ENCODE data around the gene SEC14L1. TPM values are rescaled to one million over a fixed set of nuclear protein-coding genes. Genes with fewer than 3 reads are reported as not detected.

Gene SEC14L1
- total and polyA plus RNA-seq, 2 of the 8 experiments (the other 6 are each of a cell fraction or from before 2014, with no cell fraction given), result 27.2 to 74.4 TPM

DNA sequence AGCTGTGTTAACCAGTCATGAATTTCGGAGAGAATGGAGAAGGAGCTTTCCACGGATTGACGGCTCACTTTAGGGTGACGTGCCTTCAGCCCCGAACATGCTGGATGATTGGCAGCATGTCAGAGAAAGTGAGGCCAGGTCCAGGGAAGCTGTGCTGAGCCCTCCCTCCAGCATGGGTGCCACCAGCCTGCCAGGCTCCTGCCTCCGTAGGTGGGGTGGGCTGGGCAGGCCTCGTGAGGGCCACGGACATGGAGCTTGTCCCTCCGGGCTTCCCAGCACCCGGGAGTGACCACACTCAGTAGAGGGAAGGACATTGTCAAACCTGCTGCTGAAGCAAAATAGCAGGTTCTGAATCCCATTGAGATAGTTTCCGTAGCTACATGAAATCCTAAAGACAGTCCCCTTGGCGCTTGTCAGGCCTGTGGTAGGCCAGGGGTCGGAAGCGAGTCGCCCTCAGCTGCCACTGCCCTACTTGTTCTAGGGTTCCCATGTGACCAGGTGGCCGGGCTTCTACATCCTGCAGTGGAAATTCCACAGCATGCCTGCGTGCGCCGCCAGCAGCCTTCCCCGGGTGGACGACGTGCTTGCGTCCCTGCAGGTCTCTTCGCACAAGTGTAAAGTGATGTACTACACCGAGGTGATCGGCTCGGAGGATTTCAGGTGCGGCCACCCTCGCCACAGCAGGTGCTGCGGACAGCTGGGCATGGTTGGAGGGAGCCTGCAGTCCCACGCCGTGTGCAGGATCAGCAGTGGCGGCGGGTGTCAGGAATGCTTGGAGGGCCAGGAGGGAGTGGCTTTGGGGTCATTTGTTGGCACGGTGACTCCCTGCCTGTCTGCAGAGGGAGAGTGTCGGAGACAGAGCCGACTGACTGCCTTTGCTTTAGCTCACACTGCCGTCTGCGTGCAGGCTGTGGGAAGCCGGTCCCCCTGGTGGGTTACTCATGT is 72.3 kb downstream of the SEC14L1 start (continued):
- TF ChIP-seq, protein P1, sequence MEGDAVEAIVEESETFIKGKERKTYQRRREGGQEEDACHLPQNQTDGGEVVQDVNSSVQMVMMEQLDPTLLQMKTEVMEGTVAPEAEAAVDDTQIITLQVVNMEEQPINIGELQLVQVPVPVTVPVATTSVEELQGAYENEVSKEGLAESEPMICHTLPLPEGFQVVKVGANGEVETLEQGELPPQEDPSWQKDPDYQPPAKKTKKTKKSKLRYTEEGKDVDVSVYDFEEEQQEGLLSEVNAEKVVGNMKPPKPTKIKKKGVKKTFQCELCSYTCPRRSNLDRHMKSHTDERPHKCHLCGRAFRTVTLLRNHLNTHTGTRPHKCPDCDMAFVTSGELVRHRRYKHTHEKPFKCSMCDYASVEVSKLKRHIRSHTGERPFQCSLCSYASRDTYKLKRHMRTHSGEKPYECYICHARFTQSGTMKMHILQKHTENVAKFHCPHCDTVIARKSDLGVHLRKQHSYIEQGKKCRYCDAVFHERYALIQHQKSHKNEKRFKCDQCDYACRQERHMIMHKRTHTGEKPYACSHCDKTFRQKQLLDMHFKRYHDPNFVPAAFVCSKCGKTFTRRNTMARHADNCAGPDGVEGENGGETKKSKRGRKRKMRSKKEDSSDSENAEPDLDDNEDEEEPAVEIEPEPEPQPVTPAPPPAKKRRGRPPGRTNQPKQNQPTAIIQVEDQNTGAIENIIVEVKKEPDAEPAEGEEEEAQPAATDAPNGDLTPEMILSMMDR (IDR thresholded peaks at IDR 0.05; ENCODE audit: control extremely low read depth in 1 of 3, insufficient read depth in 1 of 3, low read depth in 1 of 3, low read length in 3 of 3), result no peak
- TF ChIP-seq EZH2 (IDR thresholded peaks at IDR 0.05; ENCODE audit: low read depth, low read length, severe bottlenecking) (no peak), CTBP2 (IDR thresholded peaks at IDR 0.05; ENCODE audit: borderline replicate concordance, insufficient read depth, insufficient read length, low read length) (no peak), PHF8 (conservative IDR thresholded peaks at IDR 0.05; ENCODE audit: low read depth, low read length) (no peak), MAFK (IDR thresholded peaks at IDR 0.05; ENCODE audit: low read depth, low read length) (no peak), EP300 (IDR thresholded peaks at IDR 0.05; ENCODE audit: borderline replicate concordance in 1 of 2, low read depth in 2 of 2, low read length in 2 of 2) (no peak)
